Suprapubic skin (tissue), 4 donors: Measurements from ENCODE around the gene MYO16. TPM values are rescaled to one million over a fixed set of nuclear protein-coding genes. Genes with fewer than 3 reads are reported as not detected.
"Not testable (repeated sequence)": the region's sequence is repeated elsewhere in the genome, so short reads cannot be mapped to it uniquely, and the experiment has no call there.

Source experiments
- DNase-seq, 2 donors: peaks; one replicate each; pipeline ENCODE4 v3.0.0-alpha.2; 2019; ENCODE audit warnings: low spot score in 2 of 2
- H3K27ac ChIP-seq: fragments of 200-600 bp; sonication (generic); one replicate; pipeline ENCODE4 v1.5.1; 2019
- H3K27me3 ChIP-seq: fragments of 200-600 bp; sonication (generic); one replicate; pipeline ENCODE4 v1.5.1; 2019
- H3K36me3 ChIP-seq: fragments of 200-600 bp; sonication (generic); one replicate; pipeline ENCODE4 v1.5.1; 2019
- H3K4me1 ChIP-seq: fragments of 200-600 bp; sonication (generic); one replicate; pipeline ENCODE4 v1.5.1; 2019
- H3K4me3 ChIP-seq: fragments of 200-600 bp; sonication (generic); one replicate; pipeline ENCODE4 v1.5.1; 2019; ENCODE audit warnings: mild to moderate bottlenecking
- H3K9me3 ChIP-seq: fragments of 200-600 bp; sonication (generic); one replicate; pipeline ENCODE4 v1.5.1; 2019
- EP300 ChIP-seq: sonication (generic); formaldehyde crosslinking; IDR thresholded peaks from one replicate; pipeline ENCODE4 v1.6.1; 2017; ENCODE audit warnings: antibody characterized with exemption
- POLR2A ChIP-seq, 2 donors: fragments of 450-650 bp; IDR thresholded peaks; one replicate each; pipeline ENCODE4 v1.6.1; 2017; ENCODE audit warnings: antibody characterized with exemption in 2 of 2, mild to moderate bottlenecking in 2 of 2, moderate library complexity in 2 of 2
- POLR2AphosphoS5 ChIP-seq, 3 donors: sonication (generic); formaldehyde crosslinking; IDR thresholded peaks; one replicate each; pipeline ENCODE4 v1.6.1; 2017; ENCODE audit warnings: antibody characterized with exemption in 3 of 3
- WGBS: methylation state at CpG from one replicate; pipeline ENCODE4 v1.1.5; 2018; 5-methylcytosine and 5-hydroxymethylcytosine counted together
- total RNA-seq, 4 donors: library from RNA; depleted of rRNA; stranded (reverse); fragments of >200 nt; gene quantifications; one replicate each; pipeline ENCODE4 v1.1.0, GENCODE V29; 2016
- TF ChIP-seq, protein P1 (sequence below), 2 donors: fragments of 200-600 bp in 1 of 2; fragments of 450-650 bp in 1 of 2; sonication (generic) in 1 of 2; IDR thresholded peaks; one replicate each; pipeline ENCODE4 v1.5.1; 2016 to 2019; ENCODE audit warnings: antibody characterized with exemption in 2 of 2, mild to moderate bottlenecking in 1 of 2, moderate library complexity in 1 of 2

MYO16 gene
- total RNA-seq, 4 donors from 2014 or later, result 0.08 to 0.98 (median 0.25) TPM

DNA sequence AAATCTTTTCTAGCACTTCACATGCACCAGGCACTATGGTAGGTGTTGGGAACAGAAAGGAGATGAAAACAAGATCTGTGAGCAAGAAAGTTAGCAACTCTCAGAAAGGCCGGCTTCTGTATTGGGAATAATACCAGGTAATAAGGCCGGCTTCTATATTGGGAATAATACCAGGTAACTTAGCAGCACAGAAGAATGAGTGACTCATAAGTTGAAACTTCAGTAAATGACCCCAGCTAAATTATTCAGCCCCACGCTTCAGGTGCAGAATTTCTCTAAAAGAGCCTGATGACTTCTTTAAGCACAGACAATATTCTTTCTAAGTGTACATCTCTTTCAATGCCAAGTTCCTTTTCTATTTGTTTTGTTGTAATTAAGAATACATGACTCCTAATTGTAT, 151.3 kb downstream of the MYO16 start:
- TF ChIP-seq, protein P1, sequence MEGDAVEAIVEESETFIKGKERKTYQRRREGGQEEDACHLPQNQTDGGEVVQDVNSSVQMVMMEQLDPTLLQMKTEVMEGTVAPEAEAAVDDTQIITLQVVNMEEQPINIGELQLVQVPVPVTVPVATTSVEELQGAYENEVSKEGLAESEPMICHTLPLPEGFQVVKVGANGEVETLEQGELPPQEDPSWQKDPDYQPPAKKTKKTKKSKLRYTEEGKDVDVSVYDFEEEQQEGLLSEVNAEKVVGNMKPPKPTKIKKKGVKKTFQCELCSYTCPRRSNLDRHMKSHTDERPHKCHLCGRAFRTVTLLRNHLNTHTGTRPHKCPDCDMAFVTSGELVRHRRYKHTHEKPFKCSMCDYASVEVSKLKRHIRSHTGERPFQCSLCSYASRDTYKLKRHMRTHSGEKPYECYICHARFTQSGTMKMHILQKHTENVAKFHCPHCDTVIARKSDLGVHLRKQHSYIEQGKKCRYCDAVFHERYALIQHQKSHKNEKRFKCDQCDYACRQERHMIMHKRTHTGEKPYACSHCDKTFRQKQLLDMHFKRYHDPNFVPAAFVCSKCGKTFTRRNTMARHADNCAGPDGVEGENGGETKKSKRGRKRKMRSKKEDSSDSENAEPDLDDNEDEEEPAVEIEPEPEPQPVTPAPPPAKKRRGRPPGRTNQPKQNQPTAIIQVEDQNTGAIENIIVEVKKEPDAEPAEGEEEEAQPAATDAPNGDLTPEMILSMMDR (IDR thresholded peaks at IDR 0.05), result no peak
- TF ChIP-seq POLR2AphosphoS5 (IDR thresholded peaks at IDR 0.05) (no peak), EP300 (no peak), POLR2A (IDR thresholded peaks at IDR 0.05) (no peak)
- Histone ChIP-seq H3K4me1 (no peaks in the 10 kb centered on the region), H3K27ac (no peak overlapping the region), H3K36me3 (no peaks in the 10 kb centered on the region), H3K27me3 (no peaks in the 10 kb centered on the region), H3K9me3 (no peaks in the 10 kb centered on the region), H3K4me3 (no peak overlapping the region)
- WGBS, result 94% methylated on average over 3 of the region's 3 CpGs
- DNase-seq, result no peak

DNA sequence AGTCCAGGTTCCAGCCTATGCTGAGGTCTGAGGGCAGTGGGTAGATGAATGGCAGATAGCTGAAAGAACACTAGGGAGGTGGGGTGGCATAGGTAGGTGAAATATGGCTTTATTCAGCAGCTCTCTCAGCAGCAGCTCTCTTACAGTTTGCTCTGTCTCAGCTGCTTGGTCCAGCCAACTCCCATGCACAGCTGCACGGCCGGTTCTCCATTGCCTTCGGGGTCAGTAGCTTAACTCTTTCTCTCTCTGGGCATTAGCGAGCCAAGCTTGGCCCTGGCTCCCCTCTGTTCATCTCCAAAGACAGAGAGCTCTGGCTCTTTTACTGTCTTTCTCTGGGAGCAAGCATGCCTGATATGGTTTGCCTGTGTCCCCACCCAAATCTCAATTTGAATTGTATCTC, 151.9 kb downstream of the MYO16 start:
- H3K9me3 ChIP-seq, result no peaks in the 10 kb centered on the region
- no peak for DNase-seq
- no peak overlapping the region for H3K27ac ChIP-seq
- no peaks in the 10 kb centered on the region for H3K4me1 ChIP-seq
- H3K4me3 ChIP-seq, result no peak overlapping the region
- no peaks in the 10 kb centered on the region for H3K36me3 ChIP-seq
- H3K27me3 ChIP-seq, result no peaks in the 10 kb centered on the region
- no peak for TF ChIP-seq POLR2AphosphoS5 (IDR thresholded peaks at IDR 0.05)
- no peak for TF ChIP-seq POLR2A (IDR thresholded peaks at IDR 0.05)
- TF ChIP-seq, protein P1 (IDR thresholded peaks at IDR 0.05), result no peak
- no peak for TF ChIP-seq EP300
- WGBS, result 33% methylated on average over 4 of the region's 4 CpGs

DNA sequence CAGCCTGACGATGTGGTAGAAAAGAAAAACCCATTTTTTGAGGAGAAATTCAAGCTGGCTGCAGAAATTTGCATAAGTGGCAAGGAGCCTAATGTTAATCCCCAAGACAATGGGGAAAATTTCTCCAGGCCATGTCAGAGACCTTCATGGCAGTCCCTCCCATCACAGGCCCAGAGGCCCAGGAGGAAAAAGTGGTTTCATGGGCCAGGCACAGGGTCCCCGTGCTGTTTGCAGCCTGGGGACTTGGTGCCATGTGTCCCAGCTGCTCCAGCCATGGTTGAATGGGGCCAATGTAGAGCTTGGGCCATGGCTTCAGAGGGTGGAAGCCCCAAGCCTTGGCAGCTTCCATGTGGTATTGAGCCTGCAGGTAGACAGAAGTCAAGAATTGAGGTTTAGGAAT, 153.1 kb downstream of the MYO16 start:
- H3K36me3 ChIP-seq, H3K4me3 ChIP-seq, H3K27me3 ChIP-seq, H3K9me3 ChIP-seq, H3K27ac ChIP-seq, DNase-seq, H3K4me1 ChIP-seq: not testable (repeated sequence)
- 48% methylated on average over 2 of the region's 2 CpGs for WGBS

DNA sequence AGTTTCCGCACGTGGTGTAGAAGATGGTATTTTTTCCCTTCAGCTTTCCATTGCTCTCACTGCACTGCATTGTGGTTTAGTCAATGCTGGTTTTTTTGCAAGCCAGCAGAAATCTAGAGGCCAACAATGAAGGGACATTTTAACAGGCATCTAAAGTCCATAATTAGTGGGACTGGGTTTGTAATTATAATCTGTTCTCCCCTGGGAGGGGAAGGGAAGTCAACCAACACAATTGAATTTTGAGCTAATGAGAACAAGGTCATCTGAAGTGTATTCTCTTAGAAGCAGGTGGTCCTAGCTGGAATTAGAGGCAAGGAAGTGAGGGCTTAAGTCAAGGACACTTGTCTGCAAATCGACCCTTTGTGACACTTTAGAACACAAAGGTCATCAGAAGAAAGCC, 156.4 kb downstream of the MYO16 start:
- no peaks in the 10 kb centered on the region for H3K4me1 ChIP-seq
- no peaks in the 10 kb centered on the region for H3K9me3 ChIP-seq
- 73% methylated on average over 3 of the region's 3 CpGs for WGBS
- DNase-seq, result no peak
- H3K36me3 ChIP-seq, result no peaks in the 10 kb centered on the region
- H3K4me3 ChIP-seq, result no peak overlapping the region
- H3K27ac ChIP-seq, result no peak overlapping the region
- no peaks in the 10 kb centered on the region for H3K27me3 ChIP-seq
- TF ChIP-seq, protein P1 (IDR thresholded peaks at IDR 0.05), result no peak
- no peak for TF ChIP-seq POLR2A (IDR thresholded peaks at IDR 0.05)
- no peak for TF ChIP-seq POLR2AphosphoS5 (IDR thresholded peaks at IDR 0.05)
- TF ChIP-seq EP300, result no peak

DNA sequence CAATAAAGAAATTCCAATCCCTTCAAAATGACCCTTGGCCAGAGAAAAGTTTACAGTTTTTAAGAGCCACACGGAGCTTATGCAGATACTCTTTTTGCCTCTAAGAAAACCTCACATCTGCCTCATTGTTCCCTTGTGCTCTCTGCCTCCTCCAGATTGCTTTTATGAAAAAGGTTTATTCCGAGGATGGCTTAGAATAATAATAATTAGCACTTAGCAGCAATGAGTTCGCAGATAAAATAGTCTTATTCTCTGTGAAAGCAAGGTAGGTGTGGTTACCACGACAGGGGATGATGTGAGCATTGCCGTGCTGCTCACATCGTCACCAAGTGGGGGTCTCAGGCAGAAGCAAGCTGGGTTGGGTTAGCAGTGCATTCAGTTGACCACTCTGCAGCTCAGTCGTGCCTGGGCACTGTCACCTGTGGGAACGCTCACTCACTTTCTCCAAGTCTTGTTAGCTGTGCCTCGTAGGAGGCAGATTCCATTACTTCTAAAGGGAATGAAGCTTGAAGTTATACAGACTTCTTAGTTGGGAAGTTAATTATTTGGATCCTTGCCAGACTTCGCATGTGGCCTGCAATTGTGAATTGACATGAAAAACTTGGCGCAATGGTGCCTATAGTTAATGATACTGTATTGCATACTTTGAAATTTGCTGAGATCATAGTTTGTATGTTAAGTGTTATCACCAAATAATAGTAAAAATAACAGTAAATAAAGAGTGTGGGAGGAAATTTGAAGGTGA, 157.2 kb downstream of the MYO16 start:
- no peaks in the 10 kb centered on the region for H3K9me3 ChIP-seq
- TF ChIP-seq POLR2AphosphoS5 (IDR thresholded peaks at IDR 0.05), result no peak
- TF ChIP-seq POLR2A (IDR thresholded peaks at IDR 0.05), result no peak
- no peak for TF ChIP-seq EP300
- TF ChIP-seq, protein P1 (IDR thresholded peaks at IDR 0.05), result no peak
- no peak overlapping the region for H3K27ac ChIP-seq
- no peak for DNase-seq
- H3K4me3 ChIP-seq, result no peak overlapping the region
- H3K4me1 ChIP-seq, result no peaks in the 10 kb centered on the region
- no peaks in the 10 kb centered on the region for H3K27me3 ChIP-seq
- WGBS, result 45% methylated on average over 11 of the region's 11 CpGs
- no peaks in the 10 kb centered on the region for H3K36me3 ChIP-seq
